DND-41 (cell line): ENCODE measurements around the gene NF1.

ENCODE experiments used
- EZH2 ChIP-seq: IDR thresholded peaks from 3 replicates; pipeline ENCODE4 v1.6.1; 2012; ENCODE audit warnings: borderline replicate concordance, low read depth, mild to moderate bottlenecking, moderate library complexity, low read length, inconsistent platforms; ENCODE audit not compliant: severe bottlenecking
- TF ChIP-seq, protein P1 (sequence below): IDR thresholded peaks from 2 replicates; pipeline ENCODE4 v1.5.1; 2012; ENCODE audit warnings: borderline replicate concordance, low read length, moderate library complexity, mild to moderate bottlenecking; ENCODE audit not compliant: poor library complexity, severe bottlenecking; ENCODE audit errors: extremely low read depth

GRCh38 chr17:31054761-31055160, 40.0 kb upstream of the NF1 start:
- TF ChIP-seq, protein P1, sequence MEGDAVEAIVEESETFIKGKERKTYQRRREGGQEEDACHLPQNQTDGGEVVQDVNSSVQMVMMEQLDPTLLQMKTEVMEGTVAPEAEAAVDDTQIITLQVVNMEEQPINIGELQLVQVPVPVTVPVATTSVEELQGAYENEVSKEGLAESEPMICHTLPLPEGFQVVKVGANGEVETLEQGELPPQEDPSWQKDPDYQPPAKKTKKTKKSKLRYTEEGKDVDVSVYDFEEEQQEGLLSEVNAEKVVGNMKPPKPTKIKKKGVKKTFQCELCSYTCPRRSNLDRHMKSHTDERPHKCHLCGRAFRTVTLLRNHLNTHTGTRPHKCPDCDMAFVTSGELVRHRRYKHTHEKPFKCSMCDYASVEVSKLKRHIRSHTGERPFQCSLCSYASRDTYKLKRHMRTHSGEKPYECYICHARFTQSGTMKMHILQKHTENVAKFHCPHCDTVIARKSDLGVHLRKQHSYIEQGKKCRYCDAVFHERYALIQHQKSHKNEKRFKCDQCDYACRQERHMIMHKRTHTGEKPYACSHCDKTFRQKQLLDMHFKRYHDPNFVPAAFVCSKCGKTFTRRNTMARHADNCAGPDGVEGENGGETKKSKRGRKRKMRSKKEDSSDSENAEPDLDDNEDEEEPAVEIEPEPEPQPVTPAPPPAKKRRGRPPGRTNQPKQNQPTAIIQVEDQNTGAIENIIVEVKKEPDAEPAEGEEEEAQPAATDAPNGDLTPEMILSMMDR = no peak
- TF ChIP-seq EZH2 = no peak
